GM21723 (cell line): Measurements from ENCODE around the gene LBX1.
"Not testable (repeated sequence)": the region's sequence is repeated elsewhere in the genome, so short reads cannot be mapped to it uniquely, and the experiment has no call there.

Experiments used
- ATAC-seq: cut with Tn5 transposase; IDR thresholded peaks from one replicate; pipeline ENCODE4 v1.9.1; 2021; ENCODE audit warnings: mild to moderate bottlenecking, moderate library complexity; ENCODE audit not compliant: unreplicated experiment

LBX1 gene

DNA sequence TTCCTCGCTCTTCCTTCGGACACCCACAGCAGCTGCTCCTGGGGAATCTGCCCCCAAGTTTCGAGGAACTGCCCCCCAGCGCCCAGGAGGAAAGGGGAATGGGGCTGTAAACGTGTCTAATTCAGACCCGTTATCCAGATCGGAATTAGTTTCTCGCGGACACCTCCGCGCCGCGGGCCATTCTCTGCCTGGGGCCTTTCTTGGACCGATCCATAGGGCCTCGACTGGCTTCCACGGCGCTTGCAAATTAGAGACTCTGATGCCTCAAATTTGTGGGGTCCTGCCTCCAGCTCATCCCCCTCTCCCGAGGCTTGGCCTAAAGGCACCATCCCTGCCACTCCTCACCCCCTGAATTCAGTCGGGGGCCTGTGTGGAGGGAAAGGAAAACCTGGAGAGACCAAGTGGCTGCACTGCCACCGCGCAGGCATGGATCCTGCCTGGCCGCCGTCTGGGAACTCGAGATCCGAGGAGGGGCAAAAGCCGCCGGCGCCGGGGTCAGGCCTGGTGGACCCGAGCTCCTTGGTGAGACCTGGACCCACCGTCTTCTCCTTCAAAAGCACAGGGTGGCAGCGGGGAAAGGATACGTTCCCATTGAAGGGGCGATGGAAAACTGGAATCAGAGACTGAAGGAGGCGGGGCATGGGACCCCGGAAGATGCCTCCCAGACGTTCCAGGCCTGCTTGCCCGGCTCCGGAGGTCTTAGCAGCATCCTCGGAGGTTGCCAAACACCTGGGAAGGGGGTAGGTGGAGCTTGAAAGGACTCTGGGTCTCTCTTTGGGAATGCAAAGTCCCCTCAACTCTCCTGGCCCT is 13.7 kb downstream of the LBX1 start:
- ATAC-seq, result no peak

DNA sequence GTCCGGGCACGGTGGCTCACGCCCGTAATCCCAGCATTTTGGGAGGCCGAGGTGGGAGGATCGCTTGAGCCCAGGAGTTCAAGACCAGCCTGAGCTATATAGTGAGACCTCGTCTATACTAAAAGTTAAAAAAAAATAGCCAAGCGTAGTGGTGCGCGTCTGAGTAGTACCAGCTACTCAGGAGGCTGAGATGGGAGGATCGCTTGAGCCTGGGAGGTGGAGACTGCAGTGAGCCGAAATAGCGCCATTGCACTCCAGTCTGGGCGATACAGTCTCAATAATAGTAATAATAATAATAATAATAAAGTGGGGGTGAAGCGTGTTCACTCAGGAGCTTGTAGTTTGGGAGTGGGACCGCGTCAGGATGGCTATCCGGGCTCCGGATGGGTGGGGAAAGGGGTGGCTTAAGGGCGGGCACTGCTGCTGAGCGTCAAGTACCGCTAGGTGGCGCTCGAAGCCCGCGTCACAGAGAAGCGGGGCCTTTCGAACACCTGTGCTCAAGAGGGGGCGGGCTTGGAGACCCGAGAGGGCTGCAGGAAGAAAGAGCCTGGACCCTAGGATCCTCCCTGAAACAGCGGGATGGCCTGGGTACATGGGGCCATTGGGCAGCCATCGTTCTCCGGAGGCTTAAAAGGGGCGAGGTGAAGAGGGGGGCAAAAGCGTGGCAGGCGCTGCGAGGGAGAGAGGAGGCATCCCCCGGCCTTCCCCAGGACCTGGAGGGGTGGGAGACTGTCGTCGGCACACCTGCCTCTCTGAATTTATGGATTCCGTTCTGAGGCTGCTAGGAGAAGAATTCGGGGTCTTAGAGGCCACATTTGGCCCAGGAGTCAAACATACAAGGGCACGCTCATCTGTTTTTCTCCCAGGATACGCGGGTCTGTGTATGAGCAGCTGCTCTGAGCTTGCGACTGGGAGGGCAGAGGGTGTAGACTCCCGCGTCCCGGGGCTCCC is 14.5 kb downstream of the LBX1 start:
- peak; percentile 65 for ATAC-seq

DNA sequence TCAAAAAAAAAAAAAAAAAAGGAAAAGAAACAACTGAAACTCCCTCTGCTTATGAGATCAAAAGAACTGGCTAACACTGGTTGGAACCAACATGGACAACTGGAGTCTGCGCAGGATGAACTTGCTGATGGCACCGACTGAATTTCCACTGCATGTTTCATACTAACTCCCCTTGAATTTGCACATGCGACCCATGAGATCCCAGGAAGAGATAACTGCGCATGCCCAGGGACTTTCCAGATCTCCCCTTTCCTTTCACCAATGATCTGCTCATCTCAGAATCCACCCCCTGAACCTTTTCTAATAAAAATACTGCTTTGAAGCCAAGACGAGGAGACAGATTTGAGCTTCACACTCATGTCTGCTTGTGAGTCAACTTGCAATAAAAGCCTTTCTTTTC is 20.7 kb downstream of the LBX1 start:
- ATAC-seq, result no peak

DNA sequence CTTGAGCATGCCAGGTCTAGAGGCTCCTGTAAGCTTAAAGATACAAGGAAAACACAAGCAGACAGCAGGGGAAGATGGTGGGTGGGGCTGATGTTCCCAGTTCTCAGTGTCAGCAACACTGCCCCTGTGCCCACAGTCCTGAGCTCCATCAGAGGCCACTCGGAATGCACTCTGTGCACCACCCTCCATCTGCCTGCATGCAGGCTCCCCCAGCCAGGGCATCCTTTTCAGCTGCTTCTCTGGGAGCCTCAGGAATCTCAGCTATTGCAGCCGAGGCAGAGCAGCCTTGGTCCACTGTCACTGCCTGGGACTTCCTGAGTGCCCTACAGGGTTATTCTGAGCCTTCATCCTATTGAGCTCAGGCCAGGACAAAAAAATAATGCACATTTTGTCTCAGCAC is 22.2 kb downstream of the LBX1 start:
- no peak for ATAC-seq

DNA sequence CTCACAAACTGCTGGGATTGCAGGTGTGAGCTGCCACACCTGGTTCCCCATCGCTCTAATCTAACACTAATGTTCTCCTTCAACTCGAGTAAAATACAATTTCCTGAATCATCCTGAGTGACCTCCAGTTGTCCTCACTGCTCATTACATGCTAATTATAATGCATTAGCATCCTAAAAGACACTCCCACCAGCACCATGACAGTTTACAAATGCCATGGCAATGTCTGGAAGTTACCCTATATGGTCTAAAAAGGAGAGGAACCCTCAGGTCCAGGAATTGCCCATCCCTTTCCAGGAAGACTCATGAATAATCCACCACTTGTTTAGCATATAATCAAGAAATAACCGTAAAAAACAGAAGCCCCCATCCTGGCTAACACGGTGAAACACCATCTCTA is 26.6 kb downstream of the LBX1 start:
- not testable (repeated sequence) for ATAC-seq

DNA sequence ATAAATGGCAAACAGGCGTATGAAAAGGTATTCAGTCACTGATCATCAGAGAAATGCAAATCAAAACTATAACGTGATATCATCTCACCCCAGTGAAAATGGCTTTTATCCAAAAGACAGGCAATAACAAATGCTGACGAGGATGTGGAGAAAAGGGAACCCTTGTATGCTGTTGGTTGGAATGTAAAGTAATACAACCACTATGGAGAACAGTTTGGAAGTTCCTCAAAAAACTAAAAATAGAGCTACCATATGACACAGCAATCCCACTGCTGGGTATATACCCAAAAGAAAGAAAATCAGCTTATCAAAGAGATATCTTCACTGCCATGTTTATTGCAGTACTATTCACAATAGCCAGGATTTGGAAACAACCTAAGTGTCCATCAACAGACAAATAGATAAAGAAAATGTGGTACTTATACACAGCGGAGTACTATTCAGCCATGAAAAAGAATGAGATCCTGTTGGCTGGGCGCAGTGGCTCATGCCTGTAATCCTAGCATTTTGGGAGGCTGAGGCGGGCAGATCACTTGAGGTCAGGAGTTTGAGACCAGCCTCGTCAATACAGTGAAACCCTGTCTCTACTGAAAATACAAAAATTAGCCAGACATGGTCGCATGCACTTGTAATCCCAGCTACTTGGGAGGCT is 30.8 kb downstream of the LBX1 start:
- ATAC-seq, result not testable (repeated sequence)

DNA sequence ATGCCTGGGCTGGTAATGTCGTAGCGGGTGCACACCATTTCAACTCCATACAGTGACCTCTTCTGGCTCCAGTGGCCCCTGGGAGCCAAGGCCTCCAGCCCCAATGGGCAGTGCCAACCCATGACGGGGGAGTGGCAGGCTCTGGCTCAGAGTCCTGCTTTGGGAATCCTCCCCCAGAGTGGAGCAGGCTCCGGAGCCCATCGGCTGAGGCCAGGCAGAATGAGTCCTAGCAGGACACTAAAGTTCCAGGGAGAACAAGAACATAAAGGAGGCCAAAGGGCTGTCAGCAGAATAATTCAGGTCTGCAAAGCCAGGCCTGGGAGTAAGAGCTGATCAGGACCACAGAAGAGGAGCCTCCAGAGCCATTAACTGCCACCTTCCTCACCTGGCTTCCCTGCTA is 33.3 kb downstream of the LBX1 start:
- ATAC-seq, result no peak

DNA sequence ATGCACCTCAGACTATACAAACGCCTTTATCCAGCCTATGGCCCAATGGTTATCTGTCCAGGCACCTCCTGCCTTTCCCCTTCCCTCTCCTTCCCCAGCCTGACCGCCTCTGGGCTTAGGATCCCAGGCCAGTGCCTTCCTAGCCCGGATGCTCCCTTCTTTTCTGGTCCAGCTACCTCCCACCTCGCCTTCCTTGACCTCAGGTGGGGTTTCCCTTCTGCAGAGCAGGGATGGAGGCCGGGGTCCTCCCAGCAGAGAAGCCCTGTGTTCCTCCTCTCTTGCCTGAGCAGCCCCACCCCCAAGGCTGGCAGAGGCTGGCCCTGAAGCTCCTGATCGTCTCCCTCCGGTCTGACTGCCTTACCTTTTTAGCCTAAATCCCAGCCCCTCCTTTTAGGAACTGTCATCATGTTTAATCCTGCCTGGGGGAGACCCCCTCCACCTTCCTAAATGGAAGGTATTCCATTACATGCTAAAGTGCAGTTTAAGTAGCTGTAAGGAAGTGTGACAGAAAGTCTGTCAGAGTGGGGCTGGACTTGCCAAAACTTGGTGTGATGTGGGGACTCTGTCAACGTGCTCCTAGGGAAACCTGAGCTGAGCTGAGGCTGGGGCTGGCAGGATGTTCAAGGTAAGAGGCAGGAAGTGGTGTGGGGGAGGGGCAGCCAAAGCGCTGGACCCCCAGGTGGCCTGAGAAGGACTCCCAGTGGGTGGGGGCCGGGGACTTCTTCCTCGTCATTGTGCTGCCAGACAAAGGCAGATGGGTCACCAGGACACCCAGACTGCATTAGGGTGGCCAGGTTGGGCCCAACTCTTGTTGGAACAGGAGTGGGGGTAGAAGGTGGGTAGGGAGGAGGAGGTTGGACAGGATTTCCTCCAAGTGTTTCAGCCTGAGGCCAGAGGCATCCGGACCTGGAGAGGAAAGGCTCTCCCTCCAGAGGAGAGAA is 39.5 kb downstream of the LBX1 start:
- no peak for ATAC-seq

DNA sequence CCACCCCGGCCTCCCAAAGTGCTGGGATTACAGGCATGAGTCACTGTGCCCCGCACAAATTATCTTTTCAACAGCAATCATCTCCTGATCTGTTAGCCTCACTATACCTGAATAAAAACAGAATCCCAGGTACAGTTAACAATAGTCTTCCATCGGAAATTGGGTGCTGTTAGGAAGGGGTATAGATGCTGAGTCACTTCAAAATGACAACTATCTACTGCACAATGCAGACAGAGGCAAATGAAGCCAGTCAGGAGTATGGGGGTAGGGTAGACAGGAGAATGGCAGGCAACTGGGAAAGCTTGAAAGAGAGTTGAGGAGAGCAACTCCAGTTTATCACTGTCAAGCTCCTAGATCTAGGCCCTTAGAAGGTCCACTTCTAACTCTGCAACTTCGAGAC is 40.3 kb downstream of the LBX1 start:
- no peak for ATAC-seq

DNA sequence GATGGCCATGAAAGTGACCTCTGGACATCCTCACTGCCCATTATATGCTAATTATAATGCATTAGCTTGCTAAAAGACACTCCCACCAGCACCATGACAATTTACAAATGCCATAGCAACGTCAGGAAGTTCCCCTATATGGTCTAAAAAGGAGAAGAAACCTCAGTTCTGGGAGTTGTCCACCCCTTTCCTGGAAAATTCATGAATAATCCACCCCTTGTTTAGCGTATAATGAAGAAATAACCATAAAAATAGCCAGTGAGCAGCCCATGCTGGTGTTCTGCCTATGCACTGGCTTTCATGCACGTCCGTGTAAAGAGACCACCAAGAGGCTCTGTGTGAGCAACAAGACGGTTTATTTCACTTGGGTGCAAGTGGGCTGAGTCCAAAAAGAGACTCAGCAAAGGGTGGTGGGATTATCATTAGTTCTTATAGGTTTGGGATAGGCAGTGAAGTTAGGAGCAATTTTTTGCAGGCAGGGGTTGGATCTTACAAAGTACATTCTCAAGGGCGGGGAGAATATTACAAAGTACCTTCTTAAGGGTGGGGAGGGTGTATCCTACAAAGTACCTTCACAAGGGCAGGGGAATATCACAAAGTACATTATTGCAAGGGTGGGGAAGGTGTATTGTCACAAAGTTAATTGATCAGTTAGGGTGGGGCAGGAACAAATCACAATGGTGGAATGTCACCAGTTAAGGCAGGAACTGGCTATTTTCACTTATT is 45.6 kb downstream of the LBX1 start:
- no peak for ATAC-seq

DNA sequence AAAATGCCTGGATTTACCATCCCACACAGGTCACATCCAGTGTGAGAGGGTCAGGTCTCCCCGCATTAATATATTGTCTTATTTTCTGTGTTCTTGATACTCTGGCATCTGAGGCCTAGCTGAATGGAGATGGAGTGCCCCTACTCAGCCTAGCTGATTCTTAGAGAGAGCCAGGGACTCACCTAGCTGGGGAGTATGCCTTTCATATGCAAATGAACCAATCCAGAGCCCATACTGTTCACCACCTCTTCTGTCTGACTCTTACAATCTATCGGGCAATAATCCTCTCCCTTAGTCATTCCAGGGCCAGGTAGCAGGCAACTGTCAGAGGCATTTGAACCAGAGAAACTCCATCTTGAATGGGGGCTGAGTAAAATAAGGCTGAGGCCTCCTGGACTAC is 46.3 kb downstream of the LBX1 start:
- no peak for ATAC-seq
